T-helper 1 cell treated with Interleukin-12 subunit alpha and Interleukin-12 subunit beta and Interleukin-4 antibody, amounts not matched to agents 30 μg/mL and 1 μg/mL, for 36 hours (primary cell): ENCODE data around the gene KCTD13.
"Not testable (repeated sequence)": the region's sequence is repeated elsewhere in the genome, so short reads cannot be mapped to it uniquely, and the experiment has no call there.

Source experiments
- H3K27ac Mint-ChIP-seq: one replicate; pipeline ENCODE4 v1.8.0; 2021; ENCODE audit warnings: mild to moderate bottlenecking, mixed read lengths
- H3K27me3 Mint-ChIP-seq: one replicate; pipeline ENCODE4 v1.8.0; 2021; ENCODE audit warnings: low read depth, mixed read lengths
- H3K36me3 Mint-ChIP-seq: one replicate; pipeline ENCODE4 v1.8.0; 2021; ENCODE audit warnings: low read depth, mixed read lengths
- H3K4me1 Mint-ChIP-seq: one replicate; pipeline ENCODE4 v1.8.0; 2021; ENCODE audit warnings: low read depth, mixed read lengths
- H3K4me3 Mint-ChIP-seq: one replicate; pipeline ENCODE4 v1.8.0; 2021; ENCODE audit warnings: mild to moderate bottlenecking, moderate library complexity, mixed read lengths
- H3K9me3 Mint-ChIP-seq: one replicate; pipeline ENCODE4 v1.8.0; 2021; ENCODE audit warnings: mixed read lengths

KCTD13 gene

GRCh38 chr16:29922326-29922725 lies 3.7 kb downstream of the KCTD13 start:
- Mint-ChIP-seq H3K27me3 (no peaks in the 10 kb centered on the region), H3K27ac (no peak overlapping the region), H3K4me3 (no peak overlapping the region), H3K4me1 (peaks cover 36% of the 10 kb centered on the region), H3K36me3 (peaks cover 17% of the 10 kb centered on the region), H3K9me3 (no peaks in the 10 kb centered on the region)

DNA sequence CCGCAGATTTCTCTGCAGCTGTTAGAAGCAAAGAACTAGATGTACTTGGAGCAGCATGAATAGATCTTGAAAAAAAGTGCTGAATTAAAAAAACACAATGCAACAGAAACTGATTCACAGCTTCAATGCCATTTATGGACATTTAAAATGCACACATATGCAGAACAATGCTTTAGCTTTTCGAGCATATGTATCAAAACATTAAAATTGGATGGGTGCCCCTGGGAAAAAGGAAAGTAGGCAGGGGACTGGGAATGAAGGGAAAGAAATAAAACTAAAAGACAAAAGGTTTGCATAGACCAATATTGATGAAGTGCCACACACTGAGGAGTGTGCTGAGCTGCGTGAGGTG lies 5.0 kb downstream of the KCTD13 start:
- Mint-ChIP-seq H3K27ac (no peak overlapping the region), H3K9me3 (no peaks in the 10 kb centered on the region), H3K4me3 (no peak overlapping the region), H3K27me3 (no peaks in the 10 kb centered on the region), H3K36me3 (peaks cover 25% of the 10 kb centered on the region), H3K4me1 (peaks cover 23% of the 10 kb centered on the region)

DNA sequence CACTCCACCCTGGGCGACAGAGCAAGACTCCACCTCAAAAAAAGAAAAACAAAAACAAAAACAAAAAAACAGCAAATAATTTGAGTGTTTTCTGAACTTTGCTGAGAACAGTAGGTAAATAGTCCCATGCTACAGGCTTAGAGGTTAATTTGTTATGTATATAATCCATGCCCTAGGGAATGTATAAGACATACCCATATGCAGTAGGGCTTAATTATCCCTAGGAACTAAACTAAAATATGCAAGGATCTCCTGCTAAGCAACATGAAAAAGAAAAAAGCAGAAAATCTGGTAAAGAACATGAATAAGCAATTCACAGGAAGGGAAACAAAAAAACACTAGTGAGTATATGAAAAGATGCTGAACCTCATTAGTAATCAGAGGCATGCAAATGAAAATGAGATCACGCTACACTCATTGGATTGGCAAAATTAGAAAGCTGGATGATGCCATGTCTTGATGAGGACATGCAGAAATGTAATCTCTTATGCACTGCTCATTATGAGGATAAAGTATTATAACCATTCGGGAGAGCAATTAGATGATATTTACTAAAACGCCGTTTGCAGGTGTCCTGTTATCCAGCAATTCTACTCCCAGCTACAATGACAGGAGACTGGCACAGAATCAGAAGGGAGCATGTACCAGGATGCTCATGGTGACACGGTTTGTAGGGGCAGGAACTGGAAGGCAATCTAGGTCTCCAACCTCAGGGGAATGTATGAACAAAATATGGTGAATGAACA lies 5.6 kb downstream of the KCTD13 start:
- H3K36me3 Mint-ChIP-seq, result peaks cover 25% of the 10 kb centered on the region

DNA sequence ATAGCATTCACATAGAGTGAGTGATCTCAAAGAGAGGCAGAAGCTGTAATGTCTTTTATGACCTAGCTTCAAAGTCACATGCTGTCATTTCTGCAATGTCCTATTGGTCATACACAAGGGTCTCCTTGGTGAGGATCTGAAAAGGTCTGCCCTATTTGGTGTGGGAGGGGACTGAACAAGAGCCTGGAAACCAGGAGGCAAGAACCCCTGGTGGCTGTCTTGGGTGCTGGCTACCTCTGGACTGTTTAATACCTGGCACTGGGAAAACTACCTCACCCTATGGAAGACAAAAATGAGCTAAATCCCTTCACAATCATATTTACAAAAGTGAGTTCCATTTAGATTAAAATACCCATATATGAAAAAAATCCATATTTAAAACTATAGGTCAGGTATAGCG lies 9.0 kb downstream of the KCTD13 start:
- peaks cover 8% of the 10 kb centered on the region for H3K4me1 Mint-ChIP-seq
- peaks cover 35% of the 10 kb centered on the region for H3K36me3 Mint-ChIP-seq
- H3K9me3 Mint-ChIP-seq, result no peaks in the 10 kb centered on the region
- H3K4me3 Mint-ChIP-seq, result no peak overlapping the region
- no peaks in the 10 kb centered on the region for H3K27me3 Mint-ChIP-seq
- H3K27ac Mint-ChIP-seq, result no peak overlapping the region

More for the DNA sequence above, 5.6 kb downstream of the KCTD13 start:
- no peaks in the 10 kb centered on the region for H3K9me3 Mint-ChIP-seq
- no peak overlapping the region for H3K4me3 Mint-ChIP-seq
- H3K27ac Mint-ChIP-seq, result no peak overlapping the region
- H3K4me1 Mint-ChIP-seq, result peaks cover 22% of the 10 kb centered on the region
- H3K27me3 Mint-ChIP-seq, result no peaks in the 10 kb centered on the region

DNA sequence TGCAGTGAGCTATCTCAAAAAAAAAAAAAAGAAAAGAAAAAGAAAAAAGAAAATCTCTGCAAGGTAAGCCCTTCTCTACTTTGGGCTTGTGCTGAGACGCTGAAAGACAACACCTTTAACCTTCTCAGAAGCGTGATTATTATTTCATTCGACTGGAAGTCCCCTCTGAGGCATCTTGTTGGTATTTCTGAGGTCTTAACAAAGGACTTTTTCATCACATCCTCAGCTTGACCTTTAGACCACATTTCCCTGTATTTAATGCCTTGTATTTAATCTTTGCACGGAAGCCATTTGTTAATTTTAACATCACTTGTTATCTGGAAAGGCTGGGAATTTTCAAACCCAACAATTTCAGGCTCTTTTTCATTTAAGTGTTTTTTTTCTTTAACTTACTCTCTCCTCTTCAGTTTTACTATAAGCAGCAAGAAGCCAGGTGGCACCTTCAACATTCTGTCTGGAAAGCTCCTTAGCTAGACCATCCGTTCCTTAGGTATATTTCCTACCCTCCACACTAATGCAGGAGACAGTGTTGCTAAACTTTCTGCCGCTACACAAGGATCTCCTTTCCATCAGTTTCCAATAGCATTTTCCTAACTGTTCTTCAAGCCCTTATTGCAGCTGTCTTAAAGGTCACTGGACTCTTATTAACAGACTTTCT lies 10.3 kb downstream of the KCTD13 start:
- Mint-ChIP-seq H3K4me3 (no peak overlapping the region), H3K36me3 (peaks cover 28% of the 10 kb centered on the region), H3K27me3 (no peaks in the 10 kb centered on the region), H3K4me1 (peaks cover 4% of the 10 kb centered on the region), H3K27ac (no peak overlapping the region), H3K9me3 (no peaks in the 10 kb centered on the region)

DNA sequence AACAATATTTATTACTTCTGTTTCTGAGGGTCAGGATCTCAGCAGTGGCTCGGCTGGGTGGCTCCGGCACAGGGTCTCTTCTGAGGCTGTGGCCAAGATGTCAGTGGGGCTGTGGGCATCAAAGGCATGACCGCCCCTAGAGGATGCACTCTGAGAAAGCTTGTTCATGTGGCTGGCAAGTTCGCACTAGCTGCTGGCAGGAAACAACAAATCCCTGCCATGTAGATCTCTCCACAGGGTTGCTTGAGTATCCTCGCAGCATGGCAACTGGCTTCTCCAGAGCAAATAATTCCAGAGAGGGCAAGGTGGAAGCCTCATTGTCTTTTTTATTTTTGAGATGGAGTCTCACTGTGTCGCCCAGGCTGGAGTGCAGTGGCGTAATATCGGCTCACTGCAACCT lies 12.5 kb downstream of the KCTD13 start:
- peaks cover 2% of the 10 kb centered on the region for H3K4me1 Mint-ChIP-seq
- H3K27me3 Mint-ChIP-seq, result no peaks in the 10 kb centered on the region
- no peaks in the 10 kb centered on the region for H3K9me3 Mint-ChIP-seq
- peaks cover 25% of the 10 kb centered on the region for H3K36me3 Mint-ChIP-seq
- H3K27ac Mint-ChIP-seq, result no peak overlapping the region
- no peak overlapping the region for H3K4me3 Mint-ChIP-seq

GRCh38 chr16:29912087-29912486 lies 13.9 kb downstream of the KCTD13 start:
- Mint-ChIP-seq H3K27ac (no peak overlapping the region), H3K9me3 (no peaks in the 10 kb centered on the region), H3K27me3 (no peaks in the 10 kb centered on the region), H3K4me1 (peaks cover 2% of the 10 kb centered on the region), H3K36me3 (peaks cover 26% of the 10 kb centered on the region), H3K4me3 (no peak overlapping the region)

DNA sequence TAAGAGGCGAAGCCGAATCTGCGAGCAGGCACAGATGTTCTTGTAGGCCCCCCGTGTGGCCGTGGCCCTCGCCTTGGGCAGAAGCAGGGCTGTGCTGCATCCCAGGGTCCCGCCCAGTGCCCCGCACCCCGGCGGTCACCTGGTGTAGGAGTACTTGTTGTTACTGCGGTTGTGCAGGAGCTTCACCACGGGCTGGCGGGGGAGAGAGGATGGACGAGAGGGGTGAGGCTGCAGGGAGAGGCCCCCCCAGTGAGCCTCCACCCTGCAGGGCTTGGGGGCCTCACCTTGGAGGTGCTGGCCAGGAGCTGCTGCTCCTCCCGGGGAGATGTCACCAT lies 14.4 kb downstream of the KCTD13 start:
- peaks cover 2% of the 10 kb centered on the region for H3K4me1 Mint-ChIP-seq
- no peak overlapping the region for H3K4me3 Mint-ChIP-seq
- H3K36me3 Mint-ChIP-seq, result peaks cover 21% of the 10 kb centered on the region
- H3K27me3 Mint-ChIP-seq, result no peaks in the 10 kb centered on the region
- no peak overlapping the region for H3K27ac Mint-ChIP-seq
- H3K9me3 Mint-ChIP-seq, result no peaks in the 10 kb centered on the region

- H3K4me3 Mint-ChIP-seq, result no peak overlapping the region
- H3K27ac Mint-ChIP-seq, result no peak overlapping the region
- H3K27me3 Mint-ChIP-seq, result no peaks in the 10 kb centered on the region
- H3K4me1 Mint-ChIP-seq, result peaks cover 2% of the 10 kb centered on the region
- H3K9me3 Mint-ChIP-seq, result no peaks in the 10 kb centered on the region
- peaks cover 18% of the 10 kb centered on the region for H3K36me3 Mint-ChIP-seq
Measured at GRCh38 chr16:29910819-29911675, 15.0 kb downstream of the KCTD13 start.

GRCh38 chr16:29909851-29910250 lies 16.2 kb downstream of the KCTD13 start:
- H3K36me3 Mint-ChIP-seq, result peaks cover 18% of the 10 kb centered on the region
- H3K9me3 Mint-ChIP-seq, result not testable (repeated sequence)

GRCh38 chr16:29909391-29909790 lies 16.6 kb downstream of the KCTD13 start:
- peaks cover 2% of the 10 kb centered on the region for H3K4me1 Mint-ChIP-seq
- no peak overlapping the region for H3K4me3 Mint-ChIP-seq
- H3K36me3 Mint-ChIP-seq, result peaks cover 18% of the 10 kb centered on the region
- H3K27ac Mint-ChIP-seq, result no peak overlapping the region
- no peaks in the 10 kb centered on the region for H3K27me3 Mint-ChIP-seq
- H3K9me3 Mint-ChIP-seq, result no peaks in the 10 kb centered on the region

More at GRCh38 chr16:29909851-29910250, 16.2 kb downstream of the KCTD13 start:
- H3K27me3 Mint-ChIP-seq, H3K4me1 Mint-ChIP-seq, H3K27ac Mint-ChIP-seq, H3K4me3 Mint-ChIP-seq: not testable (repeated sequence)

GRCh38 chr16:29908719-29909220 lies 17.3 kb downstream of the KCTD13 start:
- Mint-ChIP-seq H3K27me3 (no peaks in the 10 kb centered on the region), H3K27ac (no peak overlapping the region), H3K4me1 (peaks cover 2% of the 10 kb centered on the region), H3K4me3 (no peak overlapping the region), H3K9me3 (no peaks in the 10 kb centered on the region), H3K36me3 (peaks cover 14% of the 10 kb centered on the region)

- H3K27ac Mint-ChIP-seq, result no peak overlapping the region
- peaks cover 6% of the 10 kb centered on the region for H3K4me1 Mint-ChIP-seq
- H3K27me3 Mint-ChIP-seq, result no peaks in the 10 kb centered on the region
- H3K4me3 Mint-ChIP-seq, result no peak overlapping the region
- peaks cover 7% of the 10 kb centered on the region for H3K36me3 Mint-ChIP-seq
- H3K9me3 Mint-ChIP-seq, result no peaks in the 10 kb centered on the region
Measured at GRCh38 chr16:29907973-29908372, 18.1 kb downstream of the KCTD13 start.

- H3K9me3 Mint-ChIP-seq, result no peaks in the 10 kb centered on the region
- no peak overlapping the region for H3K27ac Mint-ChIP-seq
- peaks cover 4% of the 10 kb centered on the region for H3K36me3 Mint-ChIP-seq
- H3K4me1 Mint-ChIP-seq, result peaks cover 4% of the 10 kb centered on the region
- H3K27me3 Mint-ChIP-seq, result no peaks in the 10 kb centered on the region
- H3K4me3 Mint-ChIP-seq, result no peak overlapping the region
Measured at GRCh38 chr16:29906520-29907244, 19.3 kb downstream of the KCTD13 start.
